ENCODE data around the gene FUT6. TPM values are rescaled to one million over a fixed set of nuclear protein-coding genes. Genes with fewer than 3 reads are reported as not detected.
"Not testable (repeated sequence)": the region's sequence is repeated elsewhere in the genome, so short reads cannot be mapped to it uniquely, and the experiment has no call there.

FUT6 gene, protein sequence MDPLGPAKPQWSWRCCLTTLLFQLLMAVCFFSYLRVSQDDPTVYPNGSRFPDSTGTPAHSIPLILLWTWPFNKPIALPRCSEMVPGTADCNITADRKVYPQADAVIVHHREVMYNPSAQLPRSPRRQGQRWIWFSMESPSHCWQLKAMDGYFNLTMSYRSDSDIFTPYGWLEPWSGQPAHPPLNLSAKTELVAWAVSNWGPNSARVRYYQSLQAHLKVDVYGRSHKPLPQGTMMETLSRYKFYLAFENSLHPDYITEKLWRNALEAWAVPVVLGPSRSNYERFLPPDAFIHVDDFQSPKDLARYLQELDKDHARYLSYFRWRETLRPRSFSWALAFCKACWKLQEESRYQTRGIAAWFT
- polyA plus RNA-seq (ENCODE audit: insufficient read length in 3 of 3): 10 to 100 TPM in 1 of 3 donors, 1 to 10 TPM in 2; 6.2 to 10.6 (median 8.9) TPM

DNA sequence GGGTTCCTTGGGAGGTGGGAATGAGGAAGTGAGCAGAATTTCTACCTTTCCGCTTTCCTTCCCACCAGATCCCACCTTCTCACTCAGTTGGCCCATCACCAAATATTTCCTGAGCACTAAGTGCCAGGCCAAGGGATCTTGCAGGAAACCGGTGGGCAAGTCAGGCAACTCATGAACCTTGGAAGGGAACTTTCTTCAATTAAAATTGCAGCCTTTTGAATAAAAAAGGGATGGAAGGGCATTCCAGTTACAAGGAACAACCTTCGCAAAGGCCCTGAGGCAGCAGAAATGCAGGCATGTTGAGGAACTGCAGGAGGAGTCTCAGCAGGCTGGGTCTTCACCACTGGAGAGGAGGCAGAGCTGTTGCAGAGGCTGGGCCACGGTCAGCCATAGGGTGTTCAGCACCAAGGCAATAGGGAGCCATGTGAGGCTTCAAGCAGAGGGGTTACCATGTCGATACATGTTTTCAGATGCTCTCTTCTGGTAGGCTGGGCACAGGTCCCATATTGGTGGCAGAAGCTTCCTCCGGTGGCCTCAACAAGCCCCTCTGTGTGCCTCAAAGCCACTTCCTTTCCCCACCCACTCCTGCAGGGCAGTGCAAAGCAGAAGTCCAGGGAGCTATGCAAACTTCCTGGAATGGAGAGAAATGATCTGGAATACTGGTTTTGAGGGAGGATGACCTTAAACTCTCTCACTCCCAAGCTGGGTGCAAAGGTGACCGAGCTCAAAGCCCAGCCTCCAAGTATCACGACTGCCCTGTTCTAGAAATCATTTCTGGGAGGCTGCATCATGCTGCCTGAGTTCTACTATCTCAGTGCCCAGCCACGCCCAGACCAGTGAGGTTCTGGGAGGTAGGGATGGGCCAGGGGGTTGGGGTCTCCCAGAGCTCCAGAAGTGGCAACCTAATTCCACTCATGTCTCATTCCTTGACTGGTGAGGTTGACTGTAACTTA, at the start of gene FUT6:
TSS of gene FUT6 (minus strand) at position 638 of the 953 bp plus-strand sequence. CDS start 7,135 bp downstream, outside the sequence.
- no peak for DNase-seq (ENCODE audit: low read depth in 3 of 3, low spot score in 2 of 3)

DNA sequence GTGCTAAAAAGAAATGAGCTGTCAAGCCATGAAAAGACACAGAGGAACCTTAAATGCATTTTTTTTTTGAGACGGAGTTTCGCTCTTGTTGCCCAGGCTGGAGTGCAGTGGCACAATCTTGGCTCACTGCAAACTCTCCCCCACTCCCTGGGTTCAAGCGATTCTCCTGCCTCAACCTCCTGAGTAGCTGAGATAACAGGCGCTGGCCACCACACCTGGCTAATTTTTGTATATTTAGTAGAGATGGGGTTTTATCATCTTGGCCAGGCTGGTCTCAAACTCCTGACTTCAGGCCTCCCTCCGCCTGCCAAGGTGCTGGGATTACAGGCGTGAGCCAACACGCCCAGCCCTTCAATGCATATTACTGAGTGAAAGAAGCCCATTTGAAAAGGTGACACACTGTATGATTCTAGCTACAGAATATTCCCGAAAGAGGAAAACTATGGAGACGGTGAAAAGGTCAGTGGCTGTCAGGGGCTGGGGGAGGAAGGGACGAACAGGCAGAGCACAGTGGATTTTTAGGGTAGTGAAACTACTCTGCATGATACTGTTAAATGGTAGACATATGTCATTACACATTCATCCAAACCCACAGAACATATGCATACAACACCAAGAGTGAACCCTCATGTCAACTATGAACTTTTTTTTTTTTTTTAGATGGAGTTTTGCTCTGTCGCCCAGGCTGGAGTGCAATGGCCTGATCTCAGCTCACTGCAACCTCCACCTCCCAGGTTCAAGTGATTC, 44.7 kb upstream of the FUT6 start:
- not testable (repeated sequence) for DNase-seq (ENCODE audit: low read depth in 3 of 3, low spot score in 2 of 3)

DNA sequence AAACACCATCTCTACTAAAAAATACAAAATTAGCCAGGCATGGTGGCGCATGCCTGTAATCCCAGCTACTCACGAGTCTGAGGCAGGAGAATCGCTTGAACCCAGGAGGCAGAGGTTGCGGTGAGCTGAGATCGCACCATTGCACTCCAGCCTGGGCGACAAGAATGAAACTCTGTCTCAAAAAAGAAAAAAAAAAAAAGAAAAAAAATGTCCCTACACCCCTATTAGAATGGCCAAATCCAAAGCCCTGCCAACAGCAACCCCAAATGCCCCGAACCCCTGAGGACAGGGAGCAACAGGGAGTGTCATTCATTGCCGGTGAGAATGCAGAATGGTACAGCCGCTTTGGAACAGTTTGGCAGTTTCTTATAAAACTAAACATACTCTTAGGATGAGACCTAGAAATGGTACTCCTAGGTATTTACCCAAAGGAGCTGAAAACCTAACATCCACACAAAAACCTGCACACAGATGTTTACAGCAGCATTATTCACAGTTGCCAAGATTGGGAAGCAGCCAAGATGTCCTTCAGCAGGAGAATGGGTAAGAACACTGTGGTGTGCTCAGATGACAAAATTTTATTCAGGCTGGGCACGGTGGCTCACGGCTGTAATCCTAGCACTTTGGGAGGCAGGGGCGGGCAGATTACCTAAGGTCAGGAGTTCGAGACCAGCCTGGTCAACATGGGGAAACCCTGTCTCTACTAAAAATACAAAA, 43.8 kb upstream of the FUT6 start:
- not testable (repeated sequence) for DNase-seq (ENCODE audit: low read depth in 3 of 3, low spot score in 2 of 3)

DNA sequence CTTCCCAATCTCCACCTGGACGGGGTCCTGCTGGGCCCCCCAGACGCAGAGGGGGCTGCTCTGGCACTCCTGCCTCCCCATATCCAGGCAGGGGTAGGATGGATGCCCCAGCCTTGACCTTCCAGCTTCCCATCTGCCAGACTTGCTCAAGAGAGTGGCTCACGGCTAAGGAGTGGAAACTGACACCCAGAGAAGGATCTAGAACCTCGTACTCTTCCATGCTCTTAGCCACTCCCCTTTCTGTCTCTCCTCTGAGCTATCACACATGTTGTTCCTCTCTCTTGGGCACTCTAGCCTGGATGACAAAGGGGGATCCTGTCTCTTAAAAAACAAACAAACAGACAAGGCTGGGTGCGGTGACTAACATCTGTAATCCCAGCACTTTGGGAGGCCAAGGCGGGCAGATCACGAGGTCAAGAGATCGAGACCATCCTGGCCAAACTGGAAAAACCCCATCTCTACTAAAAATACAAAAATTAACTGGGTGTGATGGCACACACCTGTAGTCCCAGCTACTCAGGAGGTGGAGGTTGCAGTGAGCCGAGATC, 43.0 kb upstream of the FUT6 start:
- DNase-seq (ENCODE audit: low read depth in 3 of 3, low spot score in 2 of 3): no peak

DNA sequence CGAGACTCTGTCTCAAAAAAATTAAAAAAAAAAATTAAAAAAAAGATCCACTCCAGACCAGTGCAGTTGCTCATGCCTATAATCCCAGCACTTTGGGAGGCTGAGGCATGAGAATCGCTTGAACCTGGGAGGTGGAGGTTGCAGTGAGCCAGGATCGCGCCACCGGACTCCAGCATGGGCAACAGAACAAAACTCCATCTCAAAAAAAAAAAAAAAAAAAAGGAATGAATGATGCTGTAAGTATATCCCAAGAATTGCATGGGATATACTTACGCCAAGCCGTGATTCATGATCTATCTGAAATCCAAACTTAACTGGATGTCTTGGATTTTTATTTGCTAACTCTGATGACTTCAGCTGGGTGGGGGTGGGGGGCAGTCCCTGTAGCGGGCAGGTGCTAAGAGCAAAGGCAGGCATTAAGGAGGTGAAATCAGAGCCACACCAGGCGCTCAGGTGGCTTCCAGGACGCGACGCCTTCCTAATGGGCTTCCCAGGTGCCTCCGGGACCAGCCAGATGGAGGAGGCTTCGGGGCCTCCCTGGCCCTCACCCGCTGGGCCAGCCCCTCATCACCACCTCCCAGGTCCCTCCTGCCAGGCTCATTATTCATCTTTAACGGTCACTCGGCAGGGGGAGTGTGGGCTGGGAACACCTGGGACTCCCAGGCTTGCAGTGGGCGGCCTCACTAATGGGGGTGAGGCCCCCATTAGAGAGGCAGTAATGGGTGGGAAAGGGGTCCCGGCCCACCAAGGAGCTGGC, 42.2 kb upstream of the FUT6 start:
- no peak for DNase-seq (ENCODE audit: low read depth in 3 of 3, low spot score in 2 of 3)

DNA sequence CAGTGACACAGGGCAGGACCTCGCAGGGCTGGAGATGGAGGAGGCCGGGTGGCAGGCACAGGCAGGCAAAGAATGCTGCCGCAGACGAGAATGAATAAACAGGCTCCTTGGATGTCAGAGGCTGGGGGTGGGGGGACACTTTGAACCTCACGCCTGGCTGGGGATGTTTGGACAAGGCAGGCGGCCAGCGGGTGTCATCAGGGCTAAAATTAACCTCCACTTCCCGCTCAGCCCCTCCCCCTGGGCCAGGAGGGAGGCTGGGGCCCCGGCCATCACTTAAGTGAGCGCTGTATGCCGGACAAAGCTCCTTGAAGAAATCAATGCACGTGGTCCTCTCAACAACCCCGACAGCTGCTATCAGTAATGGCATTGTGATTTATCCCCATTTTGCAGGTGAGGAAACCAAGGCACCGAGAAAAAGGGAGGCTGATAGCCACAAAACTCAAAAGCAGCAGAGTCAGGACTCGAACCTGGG, 41.1 kb upstream of the FUT6 start:
- DNase-seq (ENCODE audit: low read depth in 3 of 3, low spot score in 2 of 3): no peak

DNA sequence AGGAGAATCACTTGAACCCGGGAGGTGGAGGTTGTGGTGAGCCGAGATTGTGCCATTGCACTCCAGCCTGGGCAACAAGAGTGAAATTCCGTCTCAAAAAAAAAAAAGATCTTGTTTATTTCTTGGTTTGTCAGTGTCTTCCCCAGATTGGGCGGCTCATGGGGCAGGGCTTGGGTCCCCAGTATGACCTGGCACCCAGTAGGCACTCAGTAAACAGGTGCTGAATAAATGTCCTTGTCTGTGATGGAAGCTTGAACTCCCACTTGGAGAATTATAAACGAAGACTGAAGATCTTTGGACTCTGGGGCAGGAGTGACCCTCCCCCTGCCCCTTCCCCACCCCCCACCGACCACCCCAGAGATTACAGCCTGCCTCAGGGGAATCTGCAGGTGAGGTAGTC, 40.7 kb upstream of the FUT6 start:
- DNase-seq (ENCODE audit: low read depth in 3 of 3, low spot score in 2 of 3): no peak

DNA sequence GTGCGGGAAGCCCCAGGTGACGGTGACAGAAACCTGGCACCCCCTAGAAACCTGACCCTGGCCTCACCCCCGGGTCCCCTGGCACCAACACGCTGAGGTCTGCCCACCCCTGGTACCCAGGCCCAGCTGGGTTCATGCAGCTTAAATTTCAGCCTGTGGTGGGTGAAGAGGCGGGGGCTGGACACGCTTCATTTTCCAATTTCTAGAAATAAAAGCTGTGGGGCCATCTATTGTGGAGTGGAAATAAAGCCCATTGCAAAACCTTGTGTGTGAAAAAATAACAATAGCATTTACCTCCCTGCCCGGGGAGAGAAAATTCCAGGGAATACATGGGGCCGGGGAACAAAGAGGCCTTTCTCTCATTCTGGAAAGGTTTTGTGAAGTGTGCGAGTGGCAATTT, 38.4 kb upstream of the FUT6 start:
- no peak for DNase-seq (ENCODE audit: low read depth in 3 of 3, low spot score in 2 of 3)

DNA sequence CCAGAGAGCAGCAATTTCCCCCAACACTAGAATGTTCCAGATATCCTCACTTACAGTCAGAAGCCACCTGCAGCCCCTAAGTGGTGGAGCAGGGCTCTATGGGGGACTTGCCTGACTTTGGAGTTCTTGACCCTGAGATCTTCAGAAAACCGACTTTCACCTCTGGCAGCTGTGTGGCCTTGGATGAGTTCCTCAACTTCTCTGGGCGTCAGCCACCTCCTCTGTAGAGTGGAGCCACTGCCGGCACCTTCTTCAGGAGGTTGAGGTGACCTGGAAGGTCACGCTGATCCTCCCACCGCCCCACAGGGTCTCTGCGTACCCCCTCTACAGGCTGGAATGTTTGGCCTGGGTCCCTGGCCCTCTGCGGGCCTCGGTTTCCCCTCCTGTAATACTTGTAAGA, 37.9 kb upstream of the FUT6 start:
- no peak for DNase-seq (ENCODE audit: low read depth in 3 of 3, low spot score in 2 of 3)

DNA sequence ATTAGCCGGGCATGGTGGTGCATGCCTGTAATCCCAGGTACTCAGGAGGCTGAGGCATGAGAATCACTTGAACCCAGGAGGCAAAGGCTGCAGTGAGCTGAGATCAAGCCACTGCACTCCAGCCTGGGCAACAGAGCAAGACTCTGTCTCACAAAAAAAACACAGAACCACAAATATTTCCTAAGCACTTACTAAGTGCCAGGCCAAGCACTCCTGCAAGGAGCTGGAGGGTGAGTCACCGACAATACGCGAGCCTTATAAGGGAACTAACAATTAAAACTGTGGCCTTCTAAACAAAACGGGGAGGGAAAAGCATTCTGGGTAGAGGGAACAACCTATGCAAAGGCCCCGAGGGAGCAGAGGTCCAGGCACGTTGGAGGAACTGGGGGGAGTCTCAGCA, 35.0 kb upstream of the FUT6 start:
- not testable (repeated sequence) for DNase-seq (ENCODE audit: low read depth in 3 of 3, low spot score in 2 of 3)

DNA sequence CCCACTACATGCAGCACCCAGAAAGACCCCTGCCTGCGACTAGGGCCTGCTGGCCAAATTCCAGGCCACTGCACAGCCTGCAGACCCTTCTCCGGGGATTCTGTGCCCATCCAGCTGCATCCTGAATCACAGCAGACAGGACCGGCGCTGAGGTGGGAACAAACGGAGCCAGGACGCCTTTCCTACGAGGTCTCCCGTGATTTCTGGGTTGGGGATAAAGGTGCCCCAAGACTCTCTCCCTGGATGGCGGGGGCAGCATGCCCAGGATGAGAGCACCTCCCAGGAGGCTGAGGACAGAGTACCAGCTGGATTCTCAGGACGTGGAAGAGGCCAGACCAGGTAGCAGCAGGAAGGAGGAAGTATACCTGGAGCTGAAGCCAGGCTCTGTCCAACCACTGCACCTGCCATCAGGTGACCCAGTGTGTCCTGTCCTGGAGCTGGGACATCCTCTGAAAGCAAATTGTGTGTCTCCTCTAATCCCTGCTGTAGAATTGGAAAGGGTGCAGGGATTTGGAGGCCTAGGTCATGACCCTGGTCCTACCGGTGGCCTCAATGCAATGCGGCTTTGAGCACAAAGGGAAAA, 34.2 kb upstream of the FUT6 start:
- DNase-seq (ENCODE audit: low read depth in 3 of 3, low spot score in 2 of 3): no peak

DNA sequence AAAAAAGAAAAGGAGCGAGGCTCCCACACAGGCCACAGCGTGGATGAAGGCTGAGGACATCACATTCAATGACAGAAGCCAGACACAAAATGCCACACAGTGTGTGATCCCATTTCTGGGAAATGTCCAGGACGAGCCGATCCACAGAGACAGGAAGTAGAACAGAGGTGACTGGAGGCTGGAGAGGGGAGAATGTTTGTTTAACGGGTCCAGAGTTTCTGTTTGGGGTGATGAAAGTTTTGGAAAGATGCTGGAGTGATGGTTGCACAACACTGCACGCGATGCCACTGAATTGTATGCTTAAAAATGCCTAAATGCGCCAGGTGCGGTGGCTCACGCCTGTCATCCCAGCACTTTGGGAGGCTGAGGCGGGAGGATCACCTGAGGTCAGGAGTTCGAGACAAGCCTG, 31.5 kb upstream of the FUT6 start:
- no peak for DNase-seq (ENCODE audit: low read depth in 3 of 3, low spot score in 2 of 3)

DNA sequence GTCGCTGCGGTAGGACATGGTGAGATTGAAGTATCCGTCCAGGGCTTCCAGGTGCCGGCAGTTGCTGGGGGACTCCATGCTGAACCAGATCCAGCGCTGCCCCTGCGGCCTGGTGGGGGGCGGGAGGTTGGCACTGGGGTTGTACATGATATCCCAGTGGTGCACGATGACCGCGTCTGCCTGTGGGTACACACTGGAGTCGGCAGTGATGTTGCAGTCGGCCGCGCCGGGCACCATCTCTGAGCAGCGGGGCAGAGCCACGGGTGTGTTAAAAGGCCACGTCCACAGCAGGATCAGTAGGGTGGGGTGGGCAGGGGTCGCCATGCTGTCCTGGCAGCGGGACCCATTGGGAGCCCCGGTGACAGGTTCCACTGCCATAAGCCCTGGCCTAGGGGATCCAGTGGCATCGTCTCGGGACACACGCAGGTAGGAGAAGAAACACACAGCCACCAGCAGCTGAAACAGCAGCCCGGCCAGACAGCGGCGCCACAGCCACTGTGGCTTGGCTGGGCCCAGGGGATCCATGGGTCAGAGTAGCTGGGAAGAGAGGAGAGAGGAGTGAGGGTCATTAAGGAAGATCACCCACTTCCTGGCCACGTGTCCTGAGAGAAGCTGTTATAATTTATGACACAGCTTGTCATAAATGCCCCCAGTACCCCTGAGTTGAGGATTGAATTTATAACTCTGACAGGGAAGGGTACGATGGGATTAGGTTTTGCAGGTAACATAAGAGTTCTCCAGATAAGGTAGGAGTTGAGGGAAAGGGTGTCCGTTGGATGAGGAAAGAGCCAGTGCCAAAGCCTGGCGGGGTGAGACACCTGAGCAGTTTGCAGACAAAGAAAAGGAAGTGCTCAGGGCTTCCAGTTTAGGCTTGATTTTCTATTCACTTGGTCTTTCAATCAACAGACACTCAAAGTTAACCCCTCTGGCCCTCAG, 28.0 kb upstream of the FUT6 start:
- DNase-seq (ENCODE audit: low read depth in 3 of 3, low spot score in 2 of 3): no peak

DNA sequence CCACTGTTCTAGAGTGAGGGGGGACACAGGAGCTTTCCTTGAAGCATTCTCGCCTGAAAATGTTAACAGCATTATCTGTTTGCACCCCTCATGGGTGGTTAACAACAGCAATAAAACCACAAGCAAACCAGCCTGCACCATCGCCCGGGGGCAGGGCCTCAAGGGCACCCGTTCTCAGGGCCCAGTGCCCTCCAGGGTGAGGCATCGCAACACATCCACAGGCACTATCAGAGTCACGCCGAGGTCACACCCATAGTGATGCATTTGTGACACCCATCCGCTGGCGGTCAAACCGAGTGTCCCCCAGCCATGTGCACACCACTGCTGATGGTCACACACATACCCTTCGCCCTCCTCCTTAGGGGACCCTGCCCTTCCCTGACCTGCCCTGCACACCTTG, 26.3 kb upstream of the FUT6 start:
- DNase-seq (ENCODE audit: low read depth in 3 of 3, low spot score in 2 of 3): no peak

DNA sequence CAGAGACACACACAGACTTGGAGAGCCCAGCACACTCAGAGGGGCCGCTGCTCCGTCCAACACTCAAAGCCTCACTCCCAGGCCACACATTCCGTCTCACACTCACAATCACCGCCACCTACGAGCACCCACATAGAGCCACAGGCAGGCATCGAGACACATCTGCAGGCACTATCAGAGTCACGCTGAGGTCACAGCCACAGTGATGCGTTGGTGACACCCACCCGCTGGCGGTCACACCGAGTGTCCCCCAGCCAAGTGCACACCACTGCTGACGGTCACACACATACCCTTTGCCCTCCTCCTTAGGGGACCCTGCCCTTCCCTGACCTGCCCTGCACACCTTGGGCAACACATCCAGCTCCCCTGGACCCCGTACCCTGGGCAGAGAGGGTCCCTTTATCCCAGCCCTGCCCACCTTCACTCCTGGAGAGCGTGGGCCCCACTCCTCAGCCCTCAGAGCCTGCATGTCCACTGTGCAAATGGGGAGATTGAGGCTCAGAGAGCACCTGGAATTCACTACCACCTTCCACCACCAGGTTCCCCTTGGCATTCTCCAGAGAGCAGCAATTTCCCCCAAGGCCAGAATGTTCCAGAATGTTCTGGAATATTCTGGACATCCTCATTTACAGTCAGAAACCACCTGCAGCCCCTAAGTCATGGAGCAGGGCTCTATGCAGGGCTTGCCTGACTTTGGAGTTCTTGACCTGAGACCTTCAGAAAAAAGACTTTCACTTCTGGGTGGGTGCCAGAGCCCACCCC, 25.4 kb upstream of the FUT6 start:
- no peak for DNase-seq (ENCODE audit: low read depth in 3 of 3, low spot score in 2 of 3)

DNA sequence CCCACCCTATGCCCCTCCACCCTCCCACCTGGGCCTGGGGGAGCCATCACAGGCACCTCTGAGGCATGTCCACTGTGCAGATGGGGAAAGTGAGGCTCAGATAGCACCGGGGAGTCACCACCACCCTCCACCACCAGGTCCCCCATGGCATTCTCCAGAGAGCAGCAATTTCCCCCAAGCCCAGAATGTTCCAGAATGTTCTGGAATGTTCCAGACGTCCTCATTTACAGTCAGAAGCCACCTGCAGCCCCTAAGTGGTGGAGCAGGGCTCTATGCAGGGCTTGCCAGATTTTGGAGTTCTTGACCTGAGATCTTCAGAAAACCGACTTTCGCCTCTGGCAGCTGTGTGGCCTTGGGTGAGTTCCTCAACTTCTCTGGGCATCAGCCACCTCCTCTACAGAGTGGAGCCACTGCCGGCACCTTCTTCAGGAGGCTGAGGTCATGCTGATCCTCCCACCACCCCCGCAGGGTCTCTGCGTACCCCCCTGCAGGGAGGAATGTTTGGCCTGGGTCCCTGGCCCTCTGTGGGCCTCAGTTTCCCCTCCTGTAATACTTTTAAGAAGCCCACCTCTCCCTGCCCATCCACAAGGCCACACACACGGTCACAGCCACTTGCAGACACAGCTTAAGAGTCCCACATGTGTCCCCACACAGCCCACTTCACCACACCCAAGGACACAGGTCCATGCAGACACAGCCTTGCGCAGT, 24.7 kb upstream of the FUT6 start:
- DNase-seq (ENCODE audit: low read depth in 3 of 3, low spot score in 2 of 3): no peak

Measured in right renal cortex interstitium (tissue), 3 donors.